Daoy (cell line): ENCODE data around the gene LRP6. TPM values are rescaled to one million over a fixed set of nuclear protein-coding genes. Genes with fewer than 3 reads are reported as not detected.
"Not testable (repeated sequence)": the region's sequence is repeated elsewhere in the genome, so short reads cannot be mapped to it uniquely, and the experiment has no call there.

Source experiments
- DNase-seq: peaks from one replicate; pipeline ENCODE4 v3.0.0-alpha.2; 2015; ENCODE audit warnings: low read depth
- total RNA-seq: library from RNA; depleted of rRNA; stranded (reverse); fragments of >200 nt; shearing (Covaris generic); gene quantifications from 2 replicates; pipeline ENCODE4 v1.2.3, GENCODE V29; 2014

LRP6 gene
- total RNA-seq, 1 experiment from 2014 or later = 6.3 TPM

DNA sequence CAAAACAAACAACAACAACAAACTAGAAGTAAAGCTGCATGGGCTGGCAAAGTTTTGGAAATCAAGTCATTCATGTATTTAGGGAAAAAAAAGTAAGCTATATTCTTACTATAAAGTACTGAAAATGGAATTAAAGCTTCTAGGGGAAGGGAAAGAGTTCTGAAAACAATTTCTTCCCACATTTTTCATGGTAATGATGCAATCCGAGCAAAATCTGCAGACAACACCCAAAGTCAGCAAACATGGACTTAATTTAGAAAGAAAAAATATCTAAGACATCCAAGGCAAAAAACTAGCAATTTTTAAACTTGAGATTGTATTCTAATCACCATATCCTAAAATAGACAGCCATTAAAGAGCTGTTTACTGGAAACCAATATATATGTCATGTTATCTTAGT is 86.3 kb downstream of the LRP6 start:
- DNase-seq = no peak

DNA sequence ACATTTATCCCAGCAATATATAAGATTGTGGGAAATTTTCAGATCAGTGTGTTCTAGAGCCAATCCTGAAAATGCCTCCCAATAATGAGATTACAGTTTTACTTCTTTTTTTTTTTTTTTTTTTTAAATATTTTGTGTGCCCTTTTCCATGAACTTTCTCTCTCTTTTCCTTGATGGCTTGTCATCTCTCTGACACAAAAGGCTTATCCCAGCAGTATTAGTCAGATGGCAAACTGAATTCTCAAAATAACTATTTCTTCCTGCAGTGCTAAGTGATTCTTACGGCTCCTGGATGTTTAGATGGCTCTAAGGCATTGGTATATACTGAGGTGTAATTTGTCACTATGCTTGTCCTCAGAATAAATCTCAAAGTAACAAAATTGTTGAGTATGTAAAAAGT is 86.7 kb downstream of the LRP6 start:
- DNase-seq = no peak

DNA sequence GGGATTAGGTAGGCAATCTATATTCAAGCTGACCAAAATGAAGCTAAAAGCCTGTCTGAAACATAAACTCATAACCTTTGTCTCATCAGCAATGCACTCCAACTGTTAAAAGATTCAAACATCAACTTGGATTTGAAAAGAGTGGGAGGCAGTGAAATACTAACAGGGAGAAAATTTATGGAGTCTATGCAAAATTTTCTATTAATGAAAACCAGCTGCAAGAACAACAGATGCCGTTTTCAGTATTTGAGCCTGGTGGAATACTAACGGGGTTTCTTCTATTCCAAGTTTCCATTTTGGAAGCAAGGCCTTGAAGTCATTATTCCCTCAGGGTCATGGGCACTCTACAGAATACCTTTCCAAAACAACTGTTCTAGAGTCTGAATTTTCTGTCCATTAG is 88.3 kb downstream of the LRP6 start:
- no peak for DNase-seq

DNA sequence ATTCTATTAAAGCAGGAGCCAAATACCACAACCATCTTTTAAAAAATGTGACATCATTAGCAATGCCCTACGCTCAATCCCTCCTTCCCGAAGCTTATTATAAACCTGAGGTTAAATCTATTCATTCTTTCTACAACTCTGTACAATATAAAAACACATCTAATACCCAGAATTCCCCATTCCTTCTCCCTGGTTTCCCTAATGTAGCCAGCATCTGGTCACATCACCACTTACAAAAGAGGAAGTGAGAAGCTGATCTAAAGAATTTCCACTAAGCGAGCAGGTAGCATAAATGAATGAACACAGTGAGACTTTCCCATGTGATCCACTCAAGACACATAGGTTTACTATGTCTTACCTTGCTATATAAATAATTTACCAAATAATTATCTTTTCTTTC is 90.4 kb downstream of the LRP6 start:
- DNase-seq = no peak

DNA sequence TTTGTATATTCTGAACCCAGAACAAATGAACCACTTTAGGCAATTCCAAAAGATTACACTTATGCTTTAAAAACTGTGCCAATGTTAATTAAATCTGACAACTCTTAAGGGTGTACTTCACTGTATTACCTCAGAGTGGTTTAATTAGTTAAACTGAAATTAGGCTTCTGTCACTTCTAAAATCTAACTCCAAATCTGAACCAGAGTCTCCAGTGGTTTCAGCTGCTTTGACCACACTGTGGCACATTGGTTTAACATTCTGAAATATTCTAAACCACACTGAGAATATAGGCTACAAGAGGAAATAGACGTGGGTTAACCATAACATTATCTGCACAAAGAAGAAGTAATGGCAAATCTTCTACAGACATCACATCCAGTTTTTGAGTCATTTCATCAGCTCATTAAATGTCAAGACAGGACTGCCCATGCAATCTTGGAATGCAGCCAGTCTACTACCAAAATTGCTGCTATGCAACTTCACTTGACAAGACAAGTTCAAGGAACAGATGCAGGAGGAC is 94.8 kb downstream of the LRP6 start:
- peak; percentile 1 for DNase-seq

DNA sequence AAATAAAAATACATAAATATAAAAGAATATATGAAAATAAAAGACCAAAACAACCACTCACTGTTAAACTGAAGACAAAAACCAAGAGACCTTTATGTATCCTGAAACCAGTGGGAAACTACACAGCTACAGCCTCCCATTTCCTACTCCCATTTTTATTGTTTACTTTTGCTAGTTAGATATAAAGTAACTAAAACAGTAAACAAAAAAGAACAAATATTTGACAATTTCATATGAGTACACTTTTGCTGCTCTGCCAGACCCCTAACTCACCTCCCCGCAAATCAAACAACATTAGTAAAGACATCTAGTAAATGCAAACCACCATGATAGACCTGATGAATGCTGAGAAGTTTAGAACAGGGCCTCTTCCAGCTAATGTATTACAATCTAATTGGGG is 99.0 kb downstream of the LRP6 start:
- no peak for DNase-seq

DNA sequence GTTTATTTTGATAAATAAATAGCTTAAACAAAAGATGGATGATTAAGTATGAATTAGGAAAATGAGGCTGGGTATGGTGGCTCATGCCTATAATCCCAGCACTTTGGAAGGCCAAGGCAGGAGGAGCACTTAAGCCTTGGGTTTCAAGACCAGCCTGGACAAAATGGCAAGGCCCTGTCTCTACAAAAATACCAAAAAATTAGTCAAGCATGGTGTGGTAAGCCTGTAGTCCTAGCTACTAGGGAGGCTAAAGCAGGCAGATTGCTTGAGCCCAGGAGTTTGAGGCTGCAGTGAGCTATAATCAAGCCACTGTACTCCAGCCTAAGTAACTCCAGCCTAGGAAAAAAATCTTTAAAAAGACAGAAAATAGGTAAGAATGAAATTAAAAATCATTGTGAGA is 100.1 kb downstream of the LRP6 start:
- DNase-seq = no peak

DNA sequence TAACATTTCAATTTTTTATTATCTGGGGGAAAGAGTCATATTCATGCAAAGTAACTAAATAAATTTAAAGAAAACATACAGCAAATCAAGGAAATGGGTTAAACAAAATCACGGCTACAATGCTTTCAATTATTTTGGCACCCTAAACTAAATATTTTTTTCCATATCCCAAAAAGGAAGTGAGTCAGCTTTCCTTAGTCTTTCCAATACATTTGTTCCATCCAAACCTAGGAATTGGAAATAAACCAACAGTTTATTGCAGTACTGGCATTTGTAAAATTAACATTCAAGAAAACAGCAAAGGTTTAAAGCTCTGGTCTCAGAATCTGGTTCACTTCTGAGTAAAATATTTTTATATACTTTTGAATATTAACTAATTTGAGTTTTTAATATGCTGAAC is 106.9 kb downstream of the LRP6 start:
- DNase-seq = no peak

DNA sequence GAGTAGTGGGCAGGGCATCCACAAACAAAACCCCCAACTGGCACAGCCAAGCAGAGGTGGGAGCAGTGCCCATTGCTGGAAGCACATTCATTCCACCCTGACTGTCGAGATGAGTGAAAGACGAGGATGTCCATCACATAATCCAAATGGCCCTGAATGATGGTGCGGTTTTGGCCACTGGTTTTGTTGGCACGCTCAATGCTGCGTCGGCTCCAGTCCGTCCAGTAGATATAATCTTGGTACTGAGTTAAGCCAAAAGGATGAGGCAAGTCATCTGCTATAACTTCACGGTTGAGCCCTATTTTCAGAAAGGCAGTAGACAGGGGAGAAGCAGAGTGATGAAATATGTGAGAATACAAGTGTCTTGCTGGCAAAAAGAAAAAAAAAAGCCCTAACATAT is 108.0 kb downstream of the LRP6 start:
- DNase-seq = no peak

DNA sequence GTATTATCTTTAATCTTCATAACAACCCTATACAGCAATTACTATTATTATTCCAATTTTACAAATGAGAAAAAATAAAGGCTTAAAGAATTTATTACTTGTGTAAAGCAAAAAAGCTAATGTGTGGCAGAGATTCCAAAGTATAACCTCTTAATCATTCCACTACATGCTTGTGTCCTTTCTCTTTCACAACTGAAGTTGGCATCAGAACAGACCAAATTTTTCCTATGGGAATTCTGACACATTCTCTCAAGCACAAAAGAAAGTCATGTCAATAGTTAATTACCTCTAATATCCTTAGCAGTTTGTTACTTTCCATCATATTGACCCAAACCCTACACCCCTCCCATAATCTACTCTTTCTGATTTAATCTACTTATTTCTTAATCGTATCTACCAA is 109.4 kb downstream of the LRP6 start:
- DNase-seq = no peak

DNA sequence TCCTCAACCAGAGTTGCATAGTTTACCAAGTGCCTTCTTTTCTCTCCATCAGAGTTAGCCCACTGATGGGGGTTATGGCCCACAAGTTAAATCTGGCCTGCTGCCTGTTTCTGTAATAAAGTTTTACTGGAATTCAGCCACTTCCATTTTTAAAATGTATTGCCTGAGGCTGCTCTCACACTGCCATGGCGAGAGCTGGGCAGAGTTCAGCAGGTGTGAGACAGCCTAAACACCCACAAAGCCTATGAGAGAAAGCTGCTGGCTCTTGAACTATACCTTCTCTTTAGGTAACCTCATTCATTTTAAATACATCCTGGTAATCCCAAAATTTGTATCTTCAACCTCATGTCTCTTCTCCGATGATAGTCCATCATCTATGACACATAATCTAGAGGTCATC is 110.0 kb downstream of the LRP6 start:
- no peak for DNase-seq

DNA sequence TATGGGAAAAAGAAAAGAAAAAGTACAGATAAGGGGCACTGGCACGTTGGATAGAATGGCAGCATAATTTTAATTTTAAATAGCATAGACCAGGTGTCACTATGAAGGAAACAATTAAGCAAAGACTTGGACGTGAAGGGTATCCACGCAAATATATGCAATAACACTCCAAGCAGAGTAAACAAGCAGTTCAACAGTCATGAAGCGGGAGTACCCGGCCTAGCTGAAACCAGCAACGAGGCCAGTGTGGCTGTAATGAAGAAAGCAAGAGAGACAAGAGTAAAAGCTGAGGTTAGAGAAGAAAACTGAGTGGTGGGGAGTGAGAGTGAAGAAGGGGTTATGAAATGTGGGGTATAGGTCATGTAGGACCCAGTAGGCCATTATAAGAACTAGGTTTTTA is 110.7 kb downstream of the LRP6 start:
- no peak for DNase-seq

DNA sequence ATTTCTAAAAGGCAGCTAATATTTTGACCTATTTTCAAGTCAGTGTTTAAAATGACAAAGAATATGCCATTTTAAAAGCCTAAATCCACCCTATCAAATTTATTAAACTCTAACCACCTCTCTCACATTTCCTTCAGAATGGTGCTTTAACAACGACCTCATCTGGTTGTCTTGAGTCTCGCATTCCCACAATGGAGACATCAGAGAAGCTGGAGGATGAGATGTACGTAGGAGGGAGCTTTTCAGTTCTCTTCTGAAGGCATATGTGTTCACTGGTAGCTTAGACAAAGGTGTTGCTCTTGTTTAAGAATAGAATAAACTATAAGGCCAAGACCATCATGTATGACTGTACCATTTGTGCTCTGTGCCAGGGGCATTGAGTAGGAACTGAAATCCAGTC is 113.2 kb downstream of the LRP6 start:
- DNase-seq = no peak

DNA sequence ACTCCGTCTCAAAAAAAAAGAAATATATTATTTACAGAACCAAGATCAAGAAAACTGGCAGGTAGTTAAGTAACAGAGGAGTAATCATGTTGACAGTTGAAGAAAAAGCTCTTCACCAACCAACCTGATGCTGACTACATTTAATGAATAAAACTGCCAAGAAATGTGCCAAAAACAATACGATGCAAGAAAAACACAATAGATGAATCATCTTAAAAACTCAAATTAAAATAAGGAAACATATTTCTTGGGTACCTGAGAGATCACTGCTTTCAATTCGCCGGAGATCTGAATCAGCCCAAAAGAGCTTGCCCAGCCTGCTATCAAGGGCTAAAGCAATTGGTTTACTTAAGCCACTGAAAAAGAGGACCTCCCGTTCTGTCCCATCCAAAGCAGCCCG is 119.7 kb downstream of the LRP6 start:
- no peak for DNase-seq

DNA sequence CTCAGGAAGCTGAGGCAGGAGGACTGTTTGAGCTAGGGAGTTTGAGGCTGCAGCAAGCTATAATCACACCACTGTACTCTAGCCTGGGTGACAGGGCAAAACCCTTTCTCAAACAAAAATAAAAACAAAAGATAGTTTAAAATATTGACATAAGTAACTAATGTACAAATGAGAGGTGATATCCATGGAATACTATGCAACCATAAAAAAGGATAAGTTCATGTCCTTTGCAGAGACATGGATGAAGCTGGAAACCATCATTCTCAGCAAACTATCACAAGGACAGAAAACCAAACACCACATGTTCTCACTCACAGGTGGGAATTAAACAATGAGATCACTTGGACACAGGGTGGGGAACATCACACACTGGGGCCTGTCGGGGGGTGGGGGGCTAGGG is 122.3 kb downstream of the LRP6 start:
- DNase-seq = not testable (repeated sequence)

DNA sequence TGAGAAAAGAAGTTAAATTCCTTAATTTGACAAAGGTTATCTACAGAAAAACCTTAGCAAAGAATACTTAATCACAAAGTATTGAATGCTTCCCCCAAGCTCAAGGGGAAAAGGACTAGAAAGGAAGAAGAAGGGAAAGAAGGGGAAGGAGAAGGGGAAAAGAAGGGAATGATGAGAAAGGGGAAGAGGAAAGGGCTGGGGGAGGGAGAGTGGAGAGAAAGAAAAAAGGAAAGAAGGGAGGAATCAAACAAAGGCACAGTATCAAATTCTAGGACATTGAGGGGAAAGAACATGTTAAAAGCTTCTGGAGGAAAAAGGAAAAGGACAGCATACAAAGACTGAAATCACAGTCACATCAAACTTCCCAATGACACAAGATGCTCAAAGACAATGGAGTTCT is 125.8 kb downstream of the LRP6 start:
- DNase-seq = no peak

DNA sequence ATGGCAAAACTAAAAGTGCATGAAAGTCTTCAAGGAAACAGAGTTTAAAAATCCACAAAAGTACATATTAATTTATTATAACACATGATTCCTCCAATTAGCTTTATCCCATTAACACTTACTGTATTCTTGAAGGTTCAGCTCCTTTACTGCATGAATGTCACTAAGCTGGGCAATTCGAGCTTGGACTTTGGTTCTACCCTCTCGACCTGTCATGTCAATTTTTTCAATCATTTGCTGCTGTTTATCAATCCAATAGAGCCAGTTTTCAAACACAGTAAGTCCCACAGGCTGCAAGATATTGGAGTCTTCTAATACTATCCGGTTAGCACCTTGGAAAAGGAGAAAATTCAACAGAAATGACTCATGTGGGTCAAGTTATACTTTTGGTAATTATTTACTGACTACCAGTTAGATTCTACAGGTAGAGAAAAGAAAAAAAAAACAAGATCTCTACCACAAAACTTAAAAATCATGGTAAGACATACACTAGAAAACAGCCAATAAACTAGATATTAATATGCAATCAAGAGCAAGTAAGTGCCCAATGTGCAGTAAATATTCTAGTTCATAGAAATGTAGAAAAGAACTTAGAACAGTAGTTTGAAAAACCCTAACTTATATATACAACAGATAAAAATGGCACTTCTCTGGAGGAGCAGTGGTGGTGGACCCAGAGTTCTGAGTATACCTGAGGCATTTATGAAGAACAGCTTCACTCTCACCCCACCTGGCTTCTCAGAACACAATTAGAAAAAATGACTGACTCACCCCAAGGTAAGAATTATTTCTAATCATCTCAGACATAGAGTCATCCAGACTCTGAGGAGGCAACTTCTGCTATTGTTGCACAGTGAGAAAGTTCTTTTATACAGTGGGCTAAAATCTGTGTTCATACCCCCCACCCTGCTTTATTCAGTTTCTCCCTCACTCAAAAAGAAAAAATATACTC is 128.4 kb downstream of the LRP6 start:
- no peak for DNase-seq

DNA sequence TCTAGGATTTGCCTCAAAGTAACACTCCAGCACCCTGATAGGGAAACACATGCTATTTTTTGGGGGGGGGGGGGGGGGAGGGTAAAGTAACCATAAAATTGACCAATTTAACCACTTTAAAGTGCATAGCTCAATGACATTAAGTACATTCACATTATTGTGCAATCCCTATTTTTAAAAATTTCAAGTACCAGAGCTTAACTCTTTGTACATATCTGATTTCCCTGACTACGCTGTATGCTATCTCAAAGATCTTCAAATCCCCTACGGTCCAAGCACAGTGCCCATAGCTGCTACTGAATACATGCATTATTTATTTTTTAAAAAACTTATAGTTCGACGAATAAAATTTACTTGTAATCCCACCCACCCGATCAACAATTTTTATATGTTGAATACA is 133.1 kb downstream of the LRP6 start:
- no peak for DNase-seq

DNA sequence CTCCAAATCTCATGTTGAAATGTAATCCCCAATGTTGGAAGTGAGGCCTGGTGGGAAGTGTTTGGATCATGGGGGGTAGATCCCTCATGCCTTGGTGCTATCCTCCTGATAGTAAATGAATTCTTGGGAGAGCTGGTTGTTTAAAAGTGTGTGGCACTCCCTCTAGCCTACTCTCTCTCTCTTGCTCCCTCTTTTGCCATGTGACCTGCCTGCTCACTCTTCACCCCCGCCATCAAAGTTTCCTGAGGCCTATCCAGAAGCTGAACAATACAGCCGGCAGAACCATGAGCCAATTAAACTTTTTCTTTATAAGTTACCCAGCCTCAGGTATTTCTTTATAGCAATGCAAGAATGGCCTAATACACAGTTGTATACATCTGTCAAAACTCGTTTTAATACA is 133.6 kb downstream of the LRP6 start:
- no peak for DNase-seq

DNA sequence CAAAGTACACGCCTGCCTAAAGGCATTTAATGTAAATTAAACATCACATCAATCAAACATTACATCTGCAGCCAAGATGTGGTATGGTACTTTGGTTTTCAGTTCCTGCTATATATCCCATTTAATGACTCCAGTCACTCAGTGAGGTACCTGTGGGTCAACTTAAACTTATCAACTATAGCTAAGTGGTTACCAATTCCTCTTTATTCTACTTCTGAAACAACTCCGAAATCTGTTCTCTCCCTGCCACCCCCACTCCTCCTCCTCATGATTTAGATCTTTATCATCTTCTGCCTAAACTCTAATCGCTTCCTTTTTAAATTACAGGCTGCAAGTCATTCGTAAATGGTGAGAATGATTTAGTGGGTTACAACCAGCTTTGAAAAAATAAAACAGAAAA is 138.2 kb downstream of the LRP6 start:
- DNase-seq = no peak

DNA sequence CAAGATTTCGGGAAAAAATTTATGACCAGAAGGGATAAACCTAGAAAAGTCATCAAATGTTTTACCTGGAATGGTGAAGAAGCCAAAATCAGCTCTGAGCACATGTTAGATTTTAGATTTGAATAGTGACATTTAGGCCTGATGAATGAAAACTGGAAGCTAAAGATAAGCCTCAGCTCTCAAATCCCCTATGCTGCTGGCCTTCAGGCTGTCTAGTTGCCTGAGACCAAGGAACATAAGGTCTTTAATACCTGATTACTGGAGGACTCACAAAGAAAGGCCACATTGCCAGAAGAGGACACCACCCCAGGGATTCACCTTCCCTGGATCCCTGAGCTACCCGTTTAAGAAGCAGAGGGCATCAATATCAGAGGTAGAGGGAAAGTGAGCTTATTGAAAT is 139.5 kb downstream of the LRP6 start:
- no peak for DNase-seq

DNA sequence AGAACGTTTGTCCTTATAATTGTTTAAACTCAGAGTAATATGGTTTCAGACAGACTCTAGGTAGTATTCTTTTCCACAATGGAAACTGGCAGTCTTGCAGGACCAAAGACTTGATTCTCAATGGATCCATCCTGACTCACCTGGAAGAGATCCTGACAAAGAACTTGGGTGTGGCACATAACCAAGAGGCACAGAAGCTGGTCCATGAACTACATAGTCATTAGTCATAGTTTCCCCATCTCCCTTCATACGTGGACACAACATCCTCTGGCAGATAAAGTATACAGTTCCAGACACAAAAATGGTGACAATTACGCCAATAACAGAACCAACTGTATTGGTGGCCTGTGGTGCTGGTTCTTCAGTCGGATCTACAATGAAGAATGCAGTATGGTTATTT is 140.3 kb downstream of the LRP6 start:
- DNase-seq = no peak

DNA sequence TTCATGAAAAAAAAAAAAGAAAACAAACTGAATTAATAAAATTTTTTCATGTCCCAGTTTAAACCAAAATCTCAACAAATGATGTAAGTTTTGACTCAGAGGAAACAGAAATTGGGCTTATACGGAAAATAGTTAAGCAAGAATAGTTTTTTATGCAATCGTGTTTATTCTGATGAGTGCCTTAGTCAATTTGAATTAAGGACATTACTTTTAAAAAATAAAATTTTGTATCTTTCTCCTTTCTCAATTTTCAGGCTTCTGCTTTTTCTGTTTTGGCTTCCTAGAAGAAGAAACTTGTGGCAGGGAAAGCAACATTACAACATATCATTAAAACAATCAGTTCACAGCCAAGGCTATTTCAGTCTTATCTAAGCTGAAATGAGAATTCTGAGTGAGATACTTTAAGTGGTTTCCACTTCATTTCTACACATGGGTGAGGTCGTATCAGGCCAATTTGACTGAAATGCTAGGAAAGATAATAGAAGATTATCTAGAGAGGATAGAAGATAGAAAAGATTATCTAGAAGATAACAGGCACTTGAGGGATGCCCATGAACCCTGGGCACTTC is 143.7 kb downstream of the LRP6 start:
- DNase-seq = no peak
